GM18951 (cell line): ENCODE results near the gene RNASE7.

Experiments used
- POLR2A ChIP-seq: IDR thresholded peaks from 4 replicates; pipeline ENCODE4 v1.6.1; 2011; ENCODE audit warnings: mild to moderate bottlenecking; ENCODE audit not compliant: insufficient read length, insufficient read depth; ENCODE audit errors: extremely low read depth
- in situ Hi-C: fragments of 300-500 bp; cut with MboI; formaldehyde crosslinking; loops from one replicate; pipeline ENCODE4 v1.12.0; 2022; ENCODE audit warnings: low sequenced_read_pairs, mixed read lengths, inconsistent platforms; ENCODE audit not compliant: unreplicated experiment

RNASE7 gene

GRCh38 chr14:21055432-21056117 lies 13.4 kb downstream of the RNASE7 start:
- TF ChIP-seq POLR2A = no peak
- in situ Hi-C loops = no loop called here

- no peak for TF ChIP-seq POLR2A
- in situ Hi-C loops = no loop called here
These were observed 14.5 kb downstream of the RNASE7 start for GRCh38 chr14:21056520-21057163.

- no peak for TF ChIP-seq POLR2A
- in situ Hi-C loops = no loop called here
These were observed 15.9 kb downstream of the RNASE7 start, which contains the start of gene RNASE8 for GRCh38 chr14:21057803-21058675. Gene RNASE8 (plus strand): TSS chr14:21057822. CDS start chr14:21057893, 71 bp downstream.

GRCh38 chr14:21058903-21059302 lies 16.7 kb downstream of the RNASE7 start:
- no peak for TF ChIP-seq POLR2A
- in situ Hi-C loops = no loop called here

- in situ Hi-C loops = no loop called here
- TF ChIP-seq POLR2A = no peak
These were observed 17.9 kb downstream of the RNASE7 start for GRCh38 chr14:21059842-21060613.

GRCh38 chr14:21060614-21061346 lies 18.6 kb downstream of the RNASE7 start:
- TF ChIP-seq POLR2A = no peak
- in situ Hi-C loops = no loop called here

GRCh38 chr14:21061347-21061668 lies 19.1 kb downstream of the RNASE7 start:
- in situ Hi-C loops = no loop called here

GRCh38 chr14:21063479-21063878 lies 21.3 kb downstream of the RNASE7 start:
- no peak for TF ChIP-seq POLR2A
- in situ Hi-C loops = no loop called here

More at GRCh38 chr14:21061347-21061668, 19.1 kb downstream of the RNASE7 start:
- no peak for TF ChIP-seq POLR2A

- no peak for TF ChIP-seq POLR2A
These were observed 24.8 kb downstream of the RNASE7 start for GRCh38 chr14:21066882-21067502.

GRCh38 chr14:21068521-21069387 lies 26.6 kb downstream of the RNASE7 start:
- in situ Hi-C loops = no loop called here
- no peak for TF ChIP-seq POLR2A

More at GRCh38 chr14:21066882-21067502, 24.8 kb downstream of the RNASE7 start:
- in situ Hi-C loops = no loop called here
